Upper lobe of left lung (tissue), 6 donors: ENCODE results near the gene AGBL3. TPM values are rescaled to one million over a fixed set of nuclear protein-coding genes. Genes with fewer than 3 reads are reported as not detected.

ENCODE experiments used
- ATAC-seq, 2 donors: fragments of 200-7000 bp; cut with Tn5 transposase; one replicate each; pipeline ENCODE4 v1.9.1; 2022; ENCODE audit warnings: mild to moderate bottlenecking in 2 of 2, moderate library complexity in 2 of 2; ENCODE audit not compliant: low FRiP score in 2 of 2
- DNase-seq, 2 donors: peaks; one replicate each; pipeline ENCODE4 v3.0.0-alpha.2; 2019 to 2020
- H3K27ac ChIP-seq, 4 donors: fragments of 200-600 bp; sonication (generic); one replicate each; pipeline ENCODE4 v1.5.1; 2016 to 2019
- H3K27me3 ChIP-seq, 4 donors: fragments of 200-600 bp; sonication (generic); one replicate each; pipeline ENCODE4 v1.5.1; 2017 to 2019
- H3K36me3 ChIP-seq, 4 donors: fragments of 200-600 bp; sonication (generic); one replicate each; pipeline ENCODE4 v1.5.1; 2016 to 2019
- H3K4me1 ChIP-seq, 4 donors: fragments of 200-600 bp; sonication (generic); one replicate each; pipeline ENCODE4 v1.5.1; 2018 to 2019
- H3K4me3 ChIP-seq, 4 donors: fragments of 200-600 bp; sonication (generic); one replicate each; pipeline ENCODE4 v1.5.1; 2017 to 2019; ENCODE audit warnings: mild to moderate bottlenecking in 2 of 4, moderate library complexity in 1 of 4
- H3K9me3 ChIP-seq, 4 donors: fragments of 200-600 bp; sonication (generic); one replicate each; pipeline ENCODE4 v1.5.1; 2018 to 2019
- CTCF ChIP-seq, 6 experiments: fragments of 450-650 bp in 4 of 6; fragments of 200-600 bp in 2 of 6; sonication (generic) in 2 of 6; IDR thresholded peaks; one replicate each; pipeline ENCODE4 v1.5.1; 2016 to 2019; ENCODE audit warnings: antibody characterized with exemption in 6 of 6
- EP300 ChIP-seq, 4 donors: sonication (generic); formaldehyde crosslinking; IDR thresholded peaks; one replicate each; pipeline ENCODE4 v1.5.1; 2017; ENCODE audit warnings: antibody characterized with exemption in 4 of 4, control low read depth in 2 of 4
- POLR2A ChIP-seq, 4 donors: fragments of 450-650 bp; IDR thresholded peaks; one replicate each; pipeline ENCODE4 v1.5.1; 2016 to 2017; ENCODE audit warnings: antibody characterized with exemption in 4 of 4, mild to moderate bottlenecking in 2 of 4
- POLR2AphosphoS5 ChIP-seq, 2 donors: sonication (generic); formaldehyde crosslinking; IDR thresholded peaks; one replicate each; pipeline ENCODE4 v1.5.1; 2017; ENCODE audit warnings: antibody characterized with exemption in 2 of 2
- WGBS, 2 donors: methylation state at CpG; one replicate each; pipeline ENCODE4 v1.1.5; 2017 to 2018; 5-methylcytosine and 5-hydroxymethylcytosine counted together
- total RNA-seq, 6 donors: library from RNA; depleted of rRNA in 4 of 6; stranded (reverse); fragments of >200 nt in 4 of 6; gene quantifications; one replicate each; pipeline versions ENCODE4 v1.1.0 to v1.2.1, GENCODE V29; 2016 to 2021
- donor health status: DM: no; HTN: no; CAD: no; lungs with moderate emphysema.
- donor health status: DM: no; HTN: yes; CAD: no; lungs with severe emphysema.

Gene AGBL3
- total RNA-seq, 6 donors from 2014 or later, result 1.0 to 5.2 (median 2.5) TPM

GRCh38 chr7:134948246-134948645 lies 38.1 kb upstream of the AGBL3 start:
- H3K27me3 ChIP-seq, result no peaks in the 10 kb centered on the region
- DNase-seq, result no peak
- WGBS, 2 donors, result 77 to 83% methylated on average over 4 of the region's 4 CpGs
- TF ChIP-seq CTCF (IDR thresholded peaks at IDR 0.05) (no peak), POLR2A (IDR thresholded peaks at IDR 0.05) (no peak), POLR2AphosphoS5 (IDR thresholded peaks at IDR 0.05) (no peak), EP300 (IDR thresholded peaks at IDR 0.05) (no peak)
- no peaks in the 10 kb centered on the region for H3K4me1 ChIP-seq
- no peak overlapping the region for H3K4me3 ChIP-seq
- peaks cover 0 to 62% (median 9%) of the 10 kb centered on the region in 4 donors for H3K36me3 ChIP-seq
- no peaks in the 10 kb centered on the region for H3K9me3 ChIP-seq
- no peak overlapping the region for H3K27ac ChIP-seq
- ATAC-seq, result no peak

GRCh38 chr7:134948736-134949135 lies 37.6 kb upstream of the AGBL3 start:
- H3K9me3 ChIP-seq, result no peaks in the 10 kb centered on the region
- no peaks in the 10 kb centered on the region for H3K4me1 ChIP-seq
- DNase-seq, result no peak
- H3K4me3 ChIP-seq, result no peak overlapping the region
- TF ChIP-seq EP300 (IDR thresholded peaks at IDR 0.05), result no peak
- TF ChIP-seq POLR2A (IDR thresholded peaks at IDR 0.05), result no peak
- TF ChIP-seq CTCF (IDR thresholded peaks at IDR 0.05), result no peak
- no peaks in the 10 kb centered on the region for H3K27me3 ChIP-seq
- peak in 1 of 2 donors; percentile 58 for ATAC-seq
- WGBS, 2 donors, result 71 to 85% methylated on average over 1 of the region's 1 CpG
- H3K36me3 ChIP-seq, result peaks cover 0 to 64% (median 9%) of the 10 kb centered on the region in 4 donors
- H3K27ac ChIP-seq, result no peak overlapping the region

- WGBS, 2 donors, result 80 to 84% methylated on average over 3 of the region's 3 CpGs
- no peak overlapping the region for H3K27ac ChIP-seq
- H3K4me1 ChIP-seq, result no peaks in the 10 kb centered on the region
- no peak overlapping the region for H3K4me3 ChIP-seq
- no peaks in the 10 kb centered on the region for H3K27me3 ChIP-seq
- no peaks in the 10 kb centered on the region for H3K9me3 ChIP-seq
- TF ChIP-seq POLR2A (IDR thresholded peaks at IDR 0.05) (no peak), POLR2AphosphoS5 (IDR thresholded peaks at IDR 0.05) (no peak), CTCF (IDR thresholded peaks at IDR 0.05) (no peak), EP300 (IDR thresholded peaks at IDR 0.05) (no peak)
- peaks cover 0 to 67% (median 9%) of the 10 kb centered on the region in 4 donors for H3K36me3 ChIP-seq
- no peak for ATAC-seq
- DNase-seq, result no peak
These were observed 37.1 kb upstream of the AGBL3 start for GRCh38 chr7:134949171-134949570.

GRCh38 chr7:134954197-134955082 lies 31.9 kb upstream of the AGBL3 start:
- 51 to 54% methylated on average over 9 of the region's 9 CpGs for WGBS, 2 donors
- Histone ChIP-seq H3K27me3 (no peaks in the 10 kb centered on the region), H3K36me3 (peaks cover 0 to 83% (median 14%) of the 10 kb centered on the region in 4 donors), H3K4me3 (no peak overlapping the region), H3K4me1 (peaks cover 0 to 5% (median 0%) of the 10 kb centered on the region in 4 donors), H3K9me3 (no peaks in the 10 kb centered on the region), H3K27ac (no peak overlapping the region)
- DNase-seq (no peak), ATAC-seq (peak in 1 of 2 donors; percentile 71)
- TF ChIP-seq EP300 (IDR thresholded peaks at IDR 0.05), result no peak
- no peak for TF ChIP-seq POLR2AphosphoS5 (IDR thresholded peaks at IDR 0.05)
- TF ChIP-seq CTCF (IDR thresholded peaks at IDR 0.05), result peak in 5 of 6 experiments; percentile 30 to 55 (median 43)
- TF ChIP-seq POLR2A (IDR thresholded peaks at IDR 0.05), result no peak
